ENCODE data around the gene CEP19. TPM values are rescaled to one million over a fixed set of nuclear protein-coding genes. Genes with fewer than 3 reads are reported as not detected.

The CEP19 gene
- total RNA-seq, 4 donors from 2014 or later: 0.63 to 1.4 (median 1.1) TPM; not detected in 1

DNA sequence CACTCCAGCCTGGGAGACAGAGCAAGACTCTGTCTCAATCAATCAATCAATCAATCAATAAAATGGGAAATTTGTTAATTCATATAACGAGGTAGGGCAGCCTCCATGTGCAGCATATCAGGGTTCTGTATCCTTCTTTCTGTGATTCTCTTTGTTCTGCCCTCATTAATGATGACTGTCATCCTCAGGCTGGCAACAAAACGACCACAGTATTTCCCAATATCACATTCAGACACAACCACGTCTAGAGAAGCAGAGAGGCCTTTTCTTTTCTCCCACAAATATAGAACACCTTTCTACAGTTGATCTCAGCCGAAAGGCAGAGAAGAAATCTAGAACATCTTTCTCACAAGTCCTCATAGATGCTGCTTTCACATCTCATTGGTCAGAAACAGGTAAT, 11.2 kb downstream of the CEP19 start:
- TF ChIP-seq, protein P1, sequence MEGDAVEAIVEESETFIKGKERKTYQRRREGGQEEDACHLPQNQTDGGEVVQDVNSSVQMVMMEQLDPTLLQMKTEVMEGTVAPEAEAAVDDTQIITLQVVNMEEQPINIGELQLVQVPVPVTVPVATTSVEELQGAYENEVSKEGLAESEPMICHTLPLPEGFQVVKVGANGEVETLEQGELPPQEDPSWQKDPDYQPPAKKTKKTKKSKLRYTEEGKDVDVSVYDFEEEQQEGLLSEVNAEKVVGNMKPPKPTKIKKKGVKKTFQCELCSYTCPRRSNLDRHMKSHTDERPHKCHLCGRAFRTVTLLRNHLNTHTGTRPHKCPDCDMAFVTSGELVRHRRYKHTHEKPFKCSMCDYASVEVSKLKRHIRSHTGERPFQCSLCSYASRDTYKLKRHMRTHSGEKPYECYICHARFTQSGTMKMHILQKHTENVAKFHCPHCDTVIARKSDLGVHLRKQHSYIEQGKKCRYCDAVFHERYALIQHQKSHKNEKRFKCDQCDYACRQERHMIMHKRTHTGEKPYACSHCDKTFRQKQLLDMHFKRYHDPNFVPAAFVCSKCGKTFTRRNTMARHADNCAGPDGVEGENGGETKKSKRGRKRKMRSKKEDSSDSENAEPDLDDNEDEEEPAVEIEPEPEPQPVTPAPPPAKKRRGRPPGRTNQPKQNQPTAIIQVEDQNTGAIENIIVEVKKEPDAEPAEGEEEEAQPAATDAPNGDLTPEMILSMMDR (IDR thresholded peaks at IDR 0.05): no peak
- TF ChIP-seq POLR2A (IDR thresholded peaks at IDR 0.05): no peak
- intact Hi-C loops (cut with DNase I; ENCODE audit: low total_unique reads): no loop called here
- 73 to 77% methylated on average over 4 of the region's 4 CpGs for WGBS, 2 donors
- H3K4me3 ChIP-seq (ENCODE audit: low read depth, poor library complexity, severe bottlenecking): no peak overlapping the region
- DNase-seq (ENCODE audit: low spot score in 2 of 2): no peak

GRCh38 chr3:196699749-196700148, 12.3 kb downstream of the CEP19 start:
- intact Hi-C loops (cut with DNase I; ENCODE audit: low total_unique reads): no loop called here
- no peak overlapping the region for H3K4me3 ChIP-seq (ENCODE audit: low read depth, poor library complexity, severe bottlenecking)
- no peak for DNase-seq (ENCODE audit: low spot score in 2 of 2)
- TF ChIP-seq, protein P1 (IDR thresholded peaks at IDR 0.05): no peak
- no peak for TF ChIP-seq POLR2A (IDR thresholded peaks at IDR 0.05)
- WGBS, 2 donors: 91% methylated on average over 7 of the region's 7 CpGs

GRCh38 chr3:196697270-196697669, 14.8 kb downstream of the CEP19 start:
- intact Hi-C loops (cut with DNase I; ENCODE audit: low total_unique reads): no loop called here
- no peak overlapping the region for H3K4me3 ChIP-seq (ENCODE audit: low read depth, poor library complexity, severe bottlenecking)
- no peak for DNase-seq (ENCODE audit: low spot score in 2 of 2)
- TF ChIP-seq, protein P1 (IDR thresholded peaks at IDR 0.05): no peak
- no peak for TF ChIP-seq POLR2A (IDR thresholded peaks at IDR 0.05)
- 75 to 85% methylated on average over 5 of the region's 5 CpGs for WGBS, 2 donors

- intact Hi-C loops (cut with DNase I; ENCODE audit: low total_unique reads): no loop called here
- TF ChIP-seq, protein P1 (IDR thresholded peaks at IDR 0.05): no peak
- no peak for TF ChIP-seq POLR2A (IDR thresholded peaks at IDR 0.05)
- 75 to 79% methylated on average over 5 of the region's 5 CpGs for WGBS, 2 donors
- DNase-seq (ENCODE audit: low spot score in 2 of 2): no peak
- H3K4me3 ChIP-seq (ENCODE audit: low read depth, poor library complexity, severe bottlenecking): no peak overlapping the region
Measured at GRCh38 chr3:196695849-196696226, 16.2 kb downstream of the CEP19 start.

DNA sequence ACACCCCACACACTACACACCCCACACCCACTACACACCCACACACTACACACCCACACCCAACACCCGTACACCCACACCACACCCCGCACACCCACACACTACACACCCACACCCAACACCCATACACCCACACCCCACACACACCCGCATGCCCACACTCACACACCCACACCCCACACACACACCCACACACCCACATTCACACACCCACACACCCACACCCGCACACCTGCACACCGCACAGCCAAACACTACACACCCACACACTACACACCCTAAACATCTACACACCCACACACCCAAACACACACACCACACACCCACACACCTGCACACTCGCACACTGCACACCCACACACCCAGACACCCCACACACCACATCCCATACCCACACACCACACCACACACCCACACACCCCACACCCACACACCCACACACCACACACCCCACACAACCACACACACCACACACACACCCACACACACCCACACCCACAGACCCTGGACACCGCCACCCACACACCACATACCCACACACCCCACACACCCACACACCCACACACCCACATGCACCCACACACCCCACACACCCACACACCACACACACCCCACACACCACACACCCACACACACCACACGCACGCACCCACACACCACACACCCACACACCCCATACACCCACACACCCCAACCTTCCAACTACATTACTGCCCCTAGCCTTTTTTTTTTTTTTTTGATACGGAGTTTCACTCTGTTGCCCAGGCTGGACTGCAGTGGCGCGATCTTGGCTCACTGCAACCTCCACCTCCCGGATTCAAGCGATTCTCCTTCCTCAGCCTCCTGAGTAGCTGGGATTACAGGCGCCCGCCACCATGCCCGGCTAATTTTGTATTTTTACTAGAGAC, 16.9 kb downstream of the CEP19 start:
- 86 to 90% methylated on average over 17 of the region's 17 CpGs for WGBS, 2 donors
- no peak for TF ChIP-seq POLR2A (IDR thresholded peaks at IDR 0.05)
- TF ChIP-seq, protein P1 (IDR thresholded peaks at IDR 0.05): no peak
- intact Hi-C loops (cut with DNase I; ENCODE audit: low total_unique reads): no loop called here
- H3K4me3 ChIP-seq (ENCODE audit: low read depth, poor library complexity, severe bottlenecking): no peak overlapping the region
- no peak for DNase-seq (ENCODE audit: low spot score in 2 of 2)
